ENCODE data around the gene BSG. TPM values are rescaled to one million over a fixed set of nuclear protein-coding genes. Genes with fewer than 3 reads are reported as not detected.
A peak's percentile ranks its signal among the peaks of the same experiment; 100 is the strongest.

BSG gene
- total RNA-seq, 1 experiment from 2014 or later: 618 TPM

GRCh38 chr19:582497-583197 lies 10.3 kb downstream of the BSG start:
- intact Hi-C loops (cut with micrococcal nuclease; ENCODE audit: unreplicated experiment): no loop called here
- no peaks in the 10 kb centered on the region for H3K27me3 ChIP-seq (replicated peaks; ENCODE audit: control insufficient read depth, insufficient read depth, low read length)
- H3K27me3 Mint-ChIP-seq (ENCODE audit: insufficient read depth, unreplicated experiment): no peaks in the 10 kb centered on the region
- BruUV-seq (replicated peaks): TSS peak; percentile 99
- no peaks in the 10 kb centered on the region for H3K36me3 ChIP-seq (ENCODE audit: control insufficient read depth, insufficient read depth, low read length)
- no peak overlapping the region for H3K4me3 Mint-ChIP-seq (ENCODE audit: unreplicated experiment)
- H3K9me3 ChIP-seq: no peaks in the 10 kb centered on the region
- no peak overlapping the region for H3K4me3 ChIP-seq (ENCODE audit: low read depth, low read length)
- ChIA-PET POLR2A (no interaction called here), CTCF (interaction anchor here (0.6 kb wide), 1 partner anchor 22 kb away, joined by 3 read pairs; no protein-coding TSS in a partner anchor)
- H3K4me1 ChIP-seq: no peaks in the 10 kb centered on the region
- no peaks in the 10 kb centered on the region for H3K9me3 Mint-ChIP-seq (ENCODE audit: unreplicated experiment)
- H3K4me1 Mint-ChIP-seq (ENCODE audit: low read depth, unreplicated experiment): no peaks in the 10 kb centered on the region
- H3K27ac Mint-ChIP-seq (ENCODE audit: unreplicated experiment): no peak overlapping the region
- no peak for DNase-seq
- H3K36me3 Mint-ChIP-seq (ENCODE audit: insufficient read depth, unreplicated experiment): peaks cover 59% of the 10 kb centered on the region
- no peak for TF ChIP-seq CTCF (IDR thresholded peaks at IDR 0.05; ENCODE audit: insufficient read depth in 1 of 2, low read depth in 1 of 2, low read length in 1 of 2, severe bottlenecking in 1 of 2, unreplicated experiment in 1 of 2)

- CTCF ChIA-PET: interaction anchor here (0.6 kb wide), 1 partner anchor 21 kb away, joined by 3 read pairs; no protein-coding TSS in a partner anchor
- POLR2A ChIA-PET: no interaction called here
- no peaks in the 10 kb centered on the region for H3K4me1 ChIP-seq
- H3K4me1 Mint-ChIP-seq (ENCODE audit: low read depth, unreplicated experiment): no peaks in the 10 kb centered on the region
- H3K4me3 Mint-ChIP-seq (ENCODE audit: unreplicated experiment): no peak overlapping the region
- H3K36me3 ChIP-seq (ENCODE audit: control insufficient read depth, insufficient read depth, low read length): no peaks in the 10 kb centered on the region
- H3K27me3 Mint-ChIP-seq (ENCODE audit: insufficient read depth, unreplicated experiment): no peaks in the 10 kb centered on the region
- H3K9me3 ChIP-seq: no peaks in the 10 kb centered on the region
- no peak for DNase-seq
- BruUV-seq (replicated peaks): no TSS peak
- peaks cover 59% of the 10 kb centered on the region for H3K36me3 Mint-ChIP-seq (ENCODE audit: insufficient read depth, unreplicated experiment)
- intact Hi-C loops (cut with micrococcal nuclease; ENCODE audit: unreplicated experiment): no loop called here
- no peaks in the 10 kb centered on the region for H3K9me3 Mint-ChIP-seq (ENCODE audit: unreplicated experiment)
- H3K27me3 ChIP-seq (replicated peaks; ENCODE audit: control insufficient read depth, insufficient read depth, low read length): no peaks in the 10 kb centered on the region
- no peak overlapping the region for H3K4me3 ChIP-seq (ENCODE audit: low read depth, low read length)
- H3K27ac Mint-ChIP-seq (ENCODE audit: unreplicated experiment): no peak overlapping the region
- TF ChIP-seq CTCF (IDR thresholded peaks at IDR 0.05; ENCODE audit: insufficient read depth in 1 of 2, low read depth in 1 of 2, low read length in 1 of 2, severe bottlenecking in 1 of 2, unreplicated experiment in 1 of 2): no peak
These were observed 11.0 kb downstream of the BSG start for GRCh38 chr19:583198-583967.

GRCh38 chr19:583968-584239 lies 11.5 kb downstream of the BSG start:
- H3K27me3 ChIP-seq (replicated peaks; ENCODE audit: control insufficient read depth, insufficient read depth, low read length): no peaks in the 10 kb centered on the region
- Mint-ChIP-seq H3K4me1 (ENCODE audit: low read depth, unreplicated experiment) (no peaks in the 10 kb centered on the region), H3K36me3 (ENCODE audit: insufficient read depth, unreplicated experiment) (peaks cover 59% of the 10 kb centered on the region), H3K27ac (ENCODE audit: unreplicated experiment) (no peak overlapping the region), H3K9me3 (ENCODE audit: unreplicated experiment) (no peaks in the 10 kb centered on the region), H3K4me3 (ENCODE audit: unreplicated experiment) (no peak overlapping the region), H3K27me3 (ENCODE audit: insufficient read depth, unreplicated experiment) (no peaks in the 10 kb centered on the region)
- ChIA-PET CTCF (no interaction called here), POLR2A (no interaction called here)
- no peaks in the 10 kb centered on the region for H3K36me3 ChIP-seq (ENCODE audit: control insufficient read depth, insufficient read depth, low read length)
- DNase-seq: no peak
- no TSS peak for BruUV-seq (replicated peaks)
- TF ChIP-seq CTCF (IDR thresholded peaks at IDR 0.05; ENCODE audit: insufficient read depth in 1 of 2, low read depth in 1 of 2, low read length in 1 of 2, severe bottlenecking in 1 of 2, unreplicated experiment in 1 of 2): no peak
- intact Hi-C loops (cut with micrococcal nuclease; ENCODE audit: unreplicated experiment): no loop called here
- no peak overlapping the region for H3K4me3 ChIP-seq (ENCODE audit: low read depth, low read length)
- H3K4me1 ChIP-seq: peaks cover 3% of the 10 kb centered on the region
- H3K9me3 ChIP-seq: no peaks in the 10 kb centered on the region

Measured in Caco-2 (cell line).